ENCODE measurements around the gene ITGB2.
A peak's percentile ranks its signal among the peaks of the same experiment; 100 is the strongest.

Gene ITGB2

GRCh38 chr21:44940116-44940631 is 19.5 kb upstream of the ITGB2 start:
- Histone ChIP-seq H3K9ac (ENCODE audit: low read length) (peak overlapping the region; percentile 79), H3K4me3 (ENCODE audit: low read length) (peak overlapping the region; percentile 94), H3K36me3 (replicated peaks; ENCODE audit: low read depth, low read length) (peaks cover 16% of the 10 kb centered on the region), H2AFZ (ENCODE audit: low read depth, low read length) (no peak overlapping the region), H3K4me1 (ENCODE audit: low read length) (peaks cover 37% of the 10 kb centered on the region), H3K79me2 (ENCODE audit: low read length) (peaks cover 55% of the 10 kb centered on the region), H3K27me3 (ENCODE audit: low read depth, low read length) (no peaks in the 10 kb centered on the region), H4K20me1 (ENCODE audit: insufficient read depth, low read length) (peaks cover 26% of the 10 kb centered on the region), H3K4me2 (ENCODE audit: low read length) (peak overlapping the region; percentile 93), H3K9me3 (ENCODE audit: insufficient read depth, low read length) (no peaks in the 10 kb centered on the region), H3K27ac (ENCODE audit: low read length) (no peak overlapping the region)
- TF ChIP-seq EZH2phosphoT487 (IDR thresholded peaks at IDR 0.05; ENCODE audit: low read depth) = no peak
- TF ChIP-seq, protein P1, sequence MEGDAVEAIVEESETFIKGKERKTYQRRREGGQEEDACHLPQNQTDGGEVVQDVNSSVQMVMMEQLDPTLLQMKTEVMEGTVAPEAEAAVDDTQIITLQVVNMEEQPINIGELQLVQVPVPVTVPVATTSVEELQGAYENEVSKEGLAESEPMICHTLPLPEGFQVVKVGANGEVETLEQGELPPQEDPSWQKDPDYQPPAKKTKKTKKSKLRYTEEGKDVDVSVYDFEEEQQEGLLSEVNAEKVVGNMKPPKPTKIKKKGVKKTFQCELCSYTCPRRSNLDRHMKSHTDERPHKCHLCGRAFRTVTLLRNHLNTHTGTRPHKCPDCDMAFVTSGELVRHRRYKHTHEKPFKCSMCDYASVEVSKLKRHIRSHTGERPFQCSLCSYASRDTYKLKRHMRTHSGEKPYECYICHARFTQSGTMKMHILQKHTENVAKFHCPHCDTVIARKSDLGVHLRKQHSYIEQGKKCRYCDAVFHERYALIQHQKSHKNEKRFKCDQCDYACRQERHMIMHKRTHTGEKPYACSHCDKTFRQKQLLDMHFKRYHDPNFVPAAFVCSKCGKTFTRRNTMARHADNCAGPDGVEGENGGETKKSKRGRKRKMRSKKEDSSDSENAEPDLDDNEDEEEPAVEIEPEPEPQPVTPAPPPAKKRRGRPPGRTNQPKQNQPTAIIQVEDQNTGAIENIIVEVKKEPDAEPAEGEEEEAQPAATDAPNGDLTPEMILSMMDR (IDR thresholded peaks at IDR 0.05; ENCODE audit: low read depth, low read length) = no peak

- H4K20me1 ChIP-seq (ENCODE audit: insufficient read depth, low read length) = peaks cover 26% of the 10 kb centered on the region
- H3K4me3 ChIP-seq (ENCODE audit: low read length) = peak within 1 kb of the TSS; percentile 94
- H3K9ac ChIP-seq (ENCODE audit: low read length) = peak within 1 kb of the TSS; percentile 89
- peak within 1 kb of the TSS; percentile 37; the same call in 1 of the 2 replicates for H3K27ac ChIP-seq (ENCODE audit: low read length)
- peaks cover 13% of the 10 kb centered on the region for H3K36me3 ChIP-seq (replicated peaks; ENCODE audit: low read depth, low read length)
- H2AFZ ChIP-seq (ENCODE audit: low read depth, low read length) = peak within 1 kb of the TSS; percentile 86
- H3K9me3 ChIP-seq (ENCODE audit: insufficient read depth, low read length) = no peaks in the 10 kb centered on the region
- peaks cover 37% of the 10 kb centered on the region for H3K4me1 ChIP-seq (ENCODE audit: low read length)
- peaks cover 50% of the 10 kb centered on the region for H3K79me2 ChIP-seq (ENCODE audit: low read length)
- peak within 1 kb of the TSS; percentile 95 for H3K4me2 ChIP-seq (ENCODE audit: low read length)
- TF ChIP-seq EZH2phosphoT487 (IDR thresholded peaks at IDR 0.05; ENCODE audit: low read depth) = no peak
- TF ChIP-seq, protein P1 (IDR thresholded peaks at IDR 0.05; ENCODE audit: low read depth, low read length) = no peak
- no peaks in the 10 kb centered on the region for H3K27me3 ChIP-seq (ENCODE audit: low read depth, low read length)
Measured at GRCh38 chr21:44939532-44940115, 18.9 kb upstream of the ITGB2 start, which contains the start of gene SLX9. SLX9 (plus strand) TSS chr21:44940029; CDS start chr21:44940058, 29 bp downstream.

GRCh38 chr21:44938772-44939531 is 18.3 kb upstream of the ITGB2 start:
- H3K27ac ChIP-seq (ENCODE audit: low read length) = 0 out of 2 replicates have a peak overlapping the region, but pooled peaks have one; percentile 37
- H3K4me3 ChIP-seq (ENCODE audit: low read length) = peak overlapping the region; percentile 94
- H3K9ac ChIP-seq (ENCODE audit: low read length) = peak overlapping the region; percentile 89
- peak overlapping the region; percentile 95 for H3K4me2 ChIP-seq (ENCODE audit: low read length)
- H3K4me1 ChIP-seq (ENCODE audit: low read length) = peaks cover 37% of the 10 kb centered on the region
- H2AFZ ChIP-seq (ENCODE audit: low read depth, low read length) = peak overlapping the region; percentile 86
- peaks cover 26% of the 10 kb centered on the region for H4K20me1 ChIP-seq (ENCODE audit: insufficient read depth, low read length)
- no peaks in the 10 kb centered on the region for H3K27me3 ChIP-seq (ENCODE audit: low read depth, low read length)
- H3K79me2 ChIP-seq (ENCODE audit: low read length) = peaks cover 43% of the 10 kb centered on the region
- no peaks in the 10 kb centered on the region for H3K9me3 ChIP-seq (ENCODE audit: insufficient read depth, low read length)
- peaks cover 7% of the 10 kb centered on the region for H3K36me3 ChIP-seq (replicated peaks; ENCODE audit: low read depth, low read length)
- no peak for TF ChIP-seq EZH2phosphoT487 (IDR thresholded peaks at IDR 0.05; ENCODE audit: low read depth)
- TF ChIP-seq, protein P1 (IDR thresholded peaks at IDR 0.05; ENCODE audit: low read depth, low read length) = no peak

- no peaks in the 10 kb centered on the region for H4K20me1 ChIP-seq (ENCODE audit: insufficient read depth, low read length)
- TF ChIP-seq EZH2phosphoT487 (IDR thresholded peaks at IDR 0.05; ENCODE audit: low read depth) = no peak
- TF ChIP-seq, protein P1 (IDR thresholded peaks at IDR 0.05; ENCODE audit: low read depth, low read length) = no peak
- peaks cover 19% of the 10 kb centered on the region for H3K27me3 ChIP-seq (ENCODE audit: low read depth, low read length)
- H3K9me3 ChIP-seq (ENCODE audit: insufficient read depth, low read length) = no peaks in the 10 kb centered on the region
- H3K79me2 ChIP-seq (ENCODE audit: low read length) = peaks cover 9% of the 10 kb centered on the region
- H3K36me3 ChIP-seq (replicated peaks; ENCODE audit: low read depth, low read length) = no peaks in the 10 kb centered on the region
- H3K4me2 ChIP-seq (ENCODE audit: low read length) = no peak overlapping the region
- no peak overlapping the region for H3K4me3 ChIP-seq (ENCODE audit: low read length)
- H3K27ac ChIP-seq (ENCODE audit: low read length) = no peak overlapping the region
- H3K4me1 ChIP-seq (ENCODE audit: low read length) = peaks cover 24% of the 10 kb centered on the region
- H3K9ac ChIP-seq (ENCODE audit: low read length) = no peak overlapping the region
- no peak overlapping the region for H2AFZ ChIP-seq (ENCODE audit: low read depth, low read length)
Measured at GRCh38 chr21:44935533-44935927, 14.8 kb upstream of the ITGB2 start.

All from OCI-LY3 (cell line).